A549 (cell line): Measurements from ENCODE around the gene TPSAB1. TPM values are rescaled to one million over a fixed set of nuclear protein-coding genes. Genes with fewer than 3 reads are reported as not detected.

Source experiments
- ATAC-seq, 2 experiments: fragments of 200-7000 bp in 1 of 2; fragments of >200 bp in 1 of 2; cut with Nextera tagmentation in 1 of 2; cut with Tn5 transposase in 1 of 2; 3 replicates each; pipeline versions ENCODE4 v1.8.0 to v1.9.1; 2018 to 2020; ENCODE audit warnings: mild to moderate bottlenecking in 1 of 2, moderate library complexity in 1 of 2
- CTCF ChIA-PET: fragments of 300-600 bp; sonication (Branson Sonifier 250); formaldehyde crosslinking; extraction: SDS; loops from one replicate; lab custom pipeline; 2021; ENCODE audit warnings: antibody characterized with exemption, inconsistent platforms; lab: Yijun Ruan, JAX
- POLR2A ChIA-PET: fragments of 350-600 bp; formaldehyde crosslinking; extraction: SDS; loops from one replicate; lab custom pipeline; 2021; ENCODE audit warnings: antibody characterized with exemption, inconsistent platforms; lab: Yijun Ruan, JAX
- DNase-seq, 2 experiments: peaks; one replicate each; pipeline versions ENCODE4 v3.0.0 to v3.0.0-alpha.2; 2011 to 2016; ENCODE audit warnings: low read depth in 1 of 2, low spot score in 1 of 2
- FAIRE-seq: peaks from 2 replicates; lab custom pipeline; 2011; peaks lifted over from hg19 to GRCh38; lab: Jason Lieb, UNC
- H3K27ac ChIP-seq, 2 experiments: fragments of >200 bp; sonication (Bioruptor Twin); formaldehyde crosslinking; 3 replicates each; pipeline ENCODE4 v1.5.1; 2016 to 2017
- H3K4me1 ChIP-seq: fragments of >200 bp; sonication (Bioruptor Twin); formaldehyde crosslinking; 3 replicates; pipeline ENCODE4 v1.6.1; 2016
- H3K4me2 ChIP-seq: fragments of >200 bp; sonication (Bioruptor Twin); formaldehyde crosslinking; 3 replicates; pipeline ENCODE4 v1.6.1; 2016
- H3K4me3 ChIP-seq: fragments of >200 bp; sonication (Bioruptor Twin); formaldehyde crosslinking; 3 replicates; pipeline ENCODE4 v1.5.1; 2016
- H3K9me3 ChIP-seq: fragments of >200 bp; sonication (Bioruptor Twin); formaldehyde crosslinking; 3 replicates; pipeline ENCODE4 v1.6.1; 2016
- CBX2 ChIP-seq: fragments of 200-600 bp; sonication (generic); IDR thresholded peaks from 2 replicates; pipeline ENCODE4 v1.6.1; 2016; ENCODE audit warnings: low read depth, mild to moderate bottlenecking, borderline replicate concordance
- CBX8 ChIP-seq: fragments of 200-600 bp; sonication (generic); IDR thresholded peaks from 2 replicates; pipeline ENCODE4 v1.6.1; 2016
- CEBPB ChIP-seq, 2 experiments: fragments of >200 bp in 1 of 2; sonication (Bioruptor Twin) in 1 of 2; formaldehyde crosslinking in 1 of 2; IDR thresholded peaks; 2 replicates each; pipeline ENCODE4 v1.6.1; 2012 to 2016
- CHD2 ChIP-seq: fragments of 150-350 bp; IDR thresholded peaks from 2 replicates; pipeline ENCODE4 v1.6.1; 2014; ENCODE audit warnings: low read length; ENCODE audit not compliant: partially characterized antibody
- CHD4 ChIP-seq: fragments of 200-600 bp; sonication (generic); IDR thresholded peaks from 2 replicates; pipeline ENCODE4 v1.6.1; 2016; ENCODE audit warnings: antibody characterized with exemption, mild to moderate bottlenecking, borderline replicate concordance
- EHMT2 ChIP-seq: fragments of 200-600 bp; sonication (generic); IDR thresholded peaks from 2 replicates; pipeline ENCODE4 v1.6.1; 2016; ENCODE audit warnings: antibody characterized with exemption, low read depth, mild to moderate bottlenecking, moderate library complexity
- EP300 ChIP-seq, 2 experiments: fragments of >200 bp; sonication (Bioruptor Twin); formaldehyde crosslinking; IDR thresholded peaks; 2 replicates in 1 of 2; 3 replicates in 1 of 2; pipeline ENCODE4 v1.6.1; 2016 to 2017
- ESRRA ChIP-seq: fragments of 150-350 bp; IDR thresholded peaks from 2 replicates; pipeline ENCODE4 v1.6.1; 2014; ENCODE audit warnings: mild to moderate bottlenecking, low read length, borderline replicate concordance
- FOSB ChIP-seq: fragments of 250-450 bp; sonication (Bioruptor Pico); IDR thresholded peaks from 2 replicates; pipeline ENCODE4 v1.5.0; 2020; ENCODE audit warnings: mild to moderate bottlenecking, moderate library complexity
- FOSL2 ChIP-seq, 2 experiments: fragments of 450-650 bp in 1 of 2; fragments of >200 bp in 1 of 2; sonication (Bioruptor Twin) in 1 of 2; formaldehyde crosslinking; IDR thresholded peaks; 2 replicates each; pipeline versions ENCODE4 v1.5.0 to v1.6.1; 2016 to 2020; ENCODE audit warnings: mild to moderate bottlenecking in 1 of 2, moderate library complexity in 1 of 2
- FOXS1 ChIP-seq: fragments of 250-450 bp; sonication (Bioruptor Pico); IDR thresholded peaks from 2 replicates; pipeline ENCODE4 v1.5.0; 2020; ENCODE audit warnings: mild to moderate bottlenecking, moderate library complexity
- HOXA7 ChIP-seq: fragments of 250-450 bp; sonication (Bioruptor Pico); IDR thresholded peaks from 2 replicates; pipeline ENCODE4 v1.5.0; 2020; ENCODE audit warnings: mild to moderate bottlenecking, moderate library complexity
- HOXB5 ChIP-seq: fragments of 250-450 bp; sonication (Bioruptor Pico); IDR thresholded peaks from 2 replicates; pipeline ENCODE4 v1.5.0; 2020; ENCODE audit warnings: mild to moderate bottlenecking, moderate library complexity
- KDM1A ChIP-seq: fragments of 200-600 bp; sonication (generic); IDR thresholded peaks from 2 replicates; pipeline ENCODE4 v1.6.1; 2016; ENCODE audit warnings: low read depth, mild to moderate bottlenecking
- MYC ChIP-seq: IDR thresholded peaks from 2 replicates; pipeline ENCODE4 v1.6.1; 2012; ENCODE audit warnings: mild to moderate bottlenecking, inconsistent platforms, low read length, improper control_type of control experiment, borderline replicate concordance
- NR3C1 ChIP-seq: fragments of >200 bp; sonication (Bioruptor Twin); formaldehyde crosslinking; IDR thresholded peaks from 3 replicates; pipeline ENCODE4 v1.6.1; 2017
- PHF8 ChIP-seq: fragments of 200-600 bp; sonication (generic); IDR thresholded peaks from 2 replicates; pipeline ENCODE4 v1.6.1; 2016; ENCODE audit warnings: low read depth, mild to moderate bottlenecking, antibody characterized with exemption, moderate library complexity, borderline replicate concordance
- POLR2A ChIP-seq: IDR thresholded peaks from 2 replicates; pipeline ENCODE4 v1.6.1; 2012; ENCODE audit warnings: mild to moderate bottlenecking, low read length
- RARB ChIP-seq: fragments of 250-450 bp; sonication (Bioruptor Pico); IDR thresholded peaks from 2 replicates; pipeline ENCODE4 v1.8.0; 2021; ENCODE audit warnings: mild to moderate bottlenecking, moderate library complexity
- RNF2 ChIP-seq: fragments of 200-600 bp; sonication (generic); IDR thresholded peaks from 2 replicates; pipeline ENCODE4 v1.6.1; 2016; ENCODE audit warnings: low read depth, mild to moderate bottlenecking, antibody characterized with exemption, moderate library complexity, borderline replicate concordance
- SMC3 ChIP-seq: fragments of >200 bp; sonication (Bioruptor Twin); formaldehyde crosslinking; IDR thresholded peaks from 3 replicates; pipeline ENCODE4 v1.6.1; 2018; ENCODE audit warnings: inconsistent platforms
- WGBS: methylation state at CpG from one replicate; pipeline ENCODE4 v1.1.6; 2017; ENCODE audit errors: missing lambda C conversion rate; 5-methylcytosine and 5-hydroxymethylcytosine counted together
- polyA plus RNA-seq, 4 experiments: library from polyadenylated mRNA; depleted of rRNA in 3 of 4; stranded (reverse); fragments of >200 nt; fragmentation: RNase III in 1 of 4; extraction: RNeasy Plus Mini Kit Qiagen cat#74134 plus additional on column Dnase treatment in 1 of 4; gene quantifications; 2 replicates in 3 of 4; 3 replicates in 1 of 4; pipeline ENCODE4 v1.2.3, GENCODE V29; 2011 to 2017
- TF ChIP-seq, protein P1 (sequence below): IDR thresholded peaks from 2 replicates; pipeline ENCODE4 v1.6.1; 2012
- TF ChIP-seq, protein P2 (sequence below): fragments of 150-350 bp; IDR thresholded peaks from 2 replicates; pipeline ENCODE4 v1.6.1; 2014; ENCODE audit warnings: low read depth, mild to moderate bottlenecking, low read length
- TF ChIP-seq, protein P3 (sequence below): fragments of >200 bp; sonication (Bioruptor Twin); formaldehyde crosslinking; IDR thresholded peaks from 3 replicates; pipeline ENCODE4 v1.5.1; 2016
- TF ChIP-seq, protein P4 (sequence below): IDR thresholded peaks from 2 replicates; pipeline ENCODE4 v1.6.1; 2012; ENCODE audit warnings: low read depth, borderline replicate concordance

The TPSAB1 gene
- polyA plus RNA-seq, 2 of the 4 experiments (the other 2 are of a cell fraction), result not detected

- 74% methylated on average over 17 of the region's 34 CpGs for WGBS
- Histone ChIP-seq H3K27ac (no peak overlapping the region), H3K4me1 (0 out of 3 replicates have a peak, but pooled peaks cover 5% of the 10 kb centered on the region), H3K9me3 (no peaks in the 10 kb centered on the region), H3K4me2 (no peak overlapping the region), H3K4me3 (no peak overlapping the region)
- ATAC-seq (peak in 1 of 2 experiments; percentile 3; a peak in 2 of 6 replicates), DNase-seq (no peak), FAIRE-seq (no peak)
- ChIA-PET CTCF (interaction anchor here (0.6 to 1.5 kb wide), 2 partner anchors 11 to 198 kb away, joined by 3 to 4 read pairs; no protein-coding TSS in a partner anchor), POLR2A (no interaction called here)
- TF ChIP-seq SMC3, result no peak
- TF ChIP-seq CHD2, result no peak
- no peak for TF ChIP-seq FOSB (CRISPR knock-in tag)
- TF ChIP-seq FOXS1 (CRISPR knock-in tag), result no peak
- no peak for TF ChIP-seq CEBPB (IDR thresholded peaks at IDR 0.05)
- no peak for TF ChIP-seq ESRRA
- TF ChIP-seq NR3C1, result no peak
- TF ChIP-seq HOXB5 (CRISPR knock-in tag), result no peak
- no peak for TF ChIP-seq PHF8
- no peak for TF ChIP-seq MYC
- TF ChIP-seq, protein P1, sequence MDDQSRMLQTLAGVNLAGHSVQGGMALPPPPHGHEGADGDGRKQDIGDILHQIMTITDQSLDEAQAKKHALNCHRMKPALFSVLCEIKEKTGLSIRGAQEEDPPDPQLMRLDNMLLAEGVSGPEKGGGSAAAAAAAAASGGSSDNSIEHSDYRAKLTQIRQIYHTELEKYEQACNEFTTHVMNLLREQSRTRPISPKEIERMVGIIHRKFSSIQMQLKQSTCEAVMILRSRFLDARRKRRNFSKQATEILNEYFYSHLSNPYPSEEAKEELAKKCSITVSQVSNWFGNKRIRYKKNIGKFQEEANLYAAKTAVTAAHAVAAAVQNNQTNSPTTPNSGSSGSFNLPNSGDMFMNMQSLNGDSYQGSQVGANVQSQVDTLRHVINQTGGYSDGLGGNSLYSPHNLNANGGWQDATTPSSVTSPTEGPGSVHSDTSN, result no peak
These were observed 17.2 kb downstream of the TPSAB1 start for GRCh38 chr16:1257561-1258224.

- Histone ChIP-seq H3K4me2 (no peak overlapping the region), H3K4me1 (0 out of 3 replicates have a peak, but pooled peaks cover 5% of the 10 kb centered on the region), H3K27ac (no peak overlapping the region), H3K9me3 (no peaks in the 10 kb centered on the region), H3K4me3 (no peak overlapping the region)
- ChIA-PET POLR2A (no interaction called here), CTCF (interaction anchor here (0.6 to 1.5 kb wide), 2 partner anchors 11 to 199 kb away, joined by 3 to 4 read pairs; no protein-coding TSS in a partner anchor)
- DNase-seq (no peak), ATAC-seq (no peak), FAIRE-seq (no peak)
- 33% methylated on average over 10 of the region's 12 CpGs for WGBS
- TF ChIP-seq ESRRA (no peak), KDM1A (no peak), FOSL2 (IDR thresholded peaks at IDR 0.05) (no peak), FOSL2 (CRISPR knock-in tag; IDR thresholded peaks at IDR 0.05) (no peak), HOXA7 (CRISPR knock-in tag) (no peak), FOSB (CRISPR knock-in tag) (no peak), CHD4 (no peak)
These were observed 17.7 kb downstream of the TPSAB1 start for GRCh38 chr16:1258225-1258600.

- H3K27ac ChIP-seq, result peak overlapping the region in 1 of 2 experiments; percentile 55; a peak in 2 of 6 replicates
- FAIRE-seq (no peak), DNase-seq (no peak), ATAC-seq (peak in 1 of 2 experiments; percentile 4; a peak in 3 of 6 replicates)
- peak overlapping the region; percentile 18; the same call in 2 of the 3 replicates for H3K4me3 ChIP-seq
- no peaks in the 10 kb centered on the region for H3K9me3 ChIP-seq
- WGBS, result 9% methylated on average over 8 of the region's 42 CpGs
- CTCF ChIA-PET, result no interaction called here
- H3K4me1 ChIP-seq, result 0 out of 3 replicates have a peak, but pooled peaks cover 5% of the 10 kb centered on the region
- POLR2A ChIA-PET, result no interaction called here
- H3K4me2 ChIP-seq, result peak overlapping the region; percentile 78
- TF ChIP-seq, protein P2, sequence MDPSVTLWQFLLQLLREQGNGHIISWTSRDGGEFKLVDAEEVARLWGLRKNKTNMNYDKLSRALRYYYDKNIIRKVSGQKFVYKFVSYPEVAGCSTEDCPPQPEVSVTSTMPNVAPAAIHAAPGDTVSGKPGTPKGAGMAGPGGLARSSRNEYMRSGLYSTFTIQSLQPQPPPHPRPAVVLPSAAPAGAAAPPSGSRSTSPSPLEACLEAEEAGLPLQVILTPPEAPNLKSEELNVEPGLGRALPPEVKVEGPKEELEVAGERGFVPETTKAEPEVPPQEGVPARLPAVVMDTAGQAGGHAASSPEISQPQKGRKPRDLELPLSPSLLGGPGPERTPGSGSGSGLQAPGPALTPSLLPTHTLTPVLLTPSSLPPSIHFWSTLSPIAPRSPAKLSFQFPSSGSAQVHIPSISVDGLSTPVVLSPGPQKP, result no peak
- TF ChIP-seq, protein P3, sequence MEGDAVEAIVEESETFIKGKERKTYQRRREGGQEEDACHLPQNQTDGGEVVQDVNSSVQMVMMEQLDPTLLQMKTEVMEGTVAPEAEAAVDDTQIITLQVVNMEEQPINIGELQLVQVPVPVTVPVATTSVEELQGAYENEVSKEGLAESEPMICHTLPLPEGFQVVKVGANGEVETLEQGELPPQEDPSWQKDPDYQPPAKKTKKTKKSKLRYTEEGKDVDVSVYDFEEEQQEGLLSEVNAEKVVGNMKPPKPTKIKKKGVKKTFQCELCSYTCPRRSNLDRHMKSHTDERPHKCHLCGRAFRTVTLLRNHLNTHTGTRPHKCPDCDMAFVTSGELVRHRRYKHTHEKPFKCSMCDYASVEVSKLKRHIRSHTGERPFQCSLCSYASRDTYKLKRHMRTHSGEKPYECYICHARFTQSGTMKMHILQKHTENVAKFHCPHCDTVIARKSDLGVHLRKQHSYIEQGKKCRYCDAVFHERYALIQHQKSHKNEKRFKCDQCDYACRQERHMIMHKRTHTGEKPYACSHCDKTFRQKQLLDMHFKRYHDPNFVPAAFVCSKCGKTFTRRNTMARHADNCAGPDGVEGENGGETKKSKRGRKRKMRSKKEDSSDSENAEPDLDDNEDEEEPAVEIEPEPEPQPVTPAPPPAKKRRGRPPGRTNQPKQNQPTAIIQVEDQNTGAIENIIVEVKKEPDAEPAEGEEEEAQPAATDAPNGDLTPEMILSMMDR, result no peak
- TF ChIP-seq RNF2 (no peak), FOXS1 (CRISPR knock-in tag) (no peak), CBX2 (no peak), EP300 (IDR thresholded peaks at IDR 0.05) (no peak), POLR2A (no peak), RARB (CRISPR knock-in tag) (no peak), FOSL2 (IDR thresholded peaks at IDR 0.05) (no peak), FOSL2 (CRISPR knock-in tag; IDR thresholded peaks at IDR 0.05) (no peak), HOXA7 (CRISPR knock-in tag) (no peak), EHMT2 (no peak), CBX8 (no peak)
- TF ChIP-seq, protein P4, sequence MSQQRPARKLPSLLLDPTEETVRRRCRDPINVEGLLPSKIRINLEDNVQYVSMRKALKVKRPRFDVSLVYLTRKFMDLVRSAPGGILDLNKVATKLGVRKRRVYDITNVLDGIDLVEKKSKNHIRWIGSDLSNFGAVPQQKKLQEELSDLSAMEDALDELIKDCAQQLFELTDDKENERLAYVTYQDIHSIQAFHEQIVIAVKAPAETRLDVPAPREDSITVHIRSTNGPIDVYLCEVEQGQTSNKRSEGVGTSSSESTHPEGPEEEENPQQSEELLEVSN, result no peak
- TF ChIP-seq, protein P1, result no peak
These were observed 18.6 kb downstream of the TPSAB1 start for GRCh38 chr16:1258906-1259759.
